Hepatocyte (in vitro differentiated cells): ENCODE measurements around the gene ARHGAP21.

ENCODE experiments used
- EZH2 ChIP-seq: fragments of 200-600 bp; sonication (generic); IDR thresholded peaks from 2 replicates; pipeline ENCODE4 v1.6.1; 2016; ENCODE audit warnings: antibody characterized with exemption, mild to moderate bottlenecking, borderline replicate concordance
- TF ChIP-seq, protein P1 (sequence below): fragments of 200-600 bp; sonication (generic); IDR thresholded peaks from 2 replicates; pipeline ENCODE4 v1.5.1; 2016; ENCODE audit warnings: antibody characterized with exemption, mild to moderate bottlenecking; ENCODE audit not compliant: poor library complexity

DNA sequence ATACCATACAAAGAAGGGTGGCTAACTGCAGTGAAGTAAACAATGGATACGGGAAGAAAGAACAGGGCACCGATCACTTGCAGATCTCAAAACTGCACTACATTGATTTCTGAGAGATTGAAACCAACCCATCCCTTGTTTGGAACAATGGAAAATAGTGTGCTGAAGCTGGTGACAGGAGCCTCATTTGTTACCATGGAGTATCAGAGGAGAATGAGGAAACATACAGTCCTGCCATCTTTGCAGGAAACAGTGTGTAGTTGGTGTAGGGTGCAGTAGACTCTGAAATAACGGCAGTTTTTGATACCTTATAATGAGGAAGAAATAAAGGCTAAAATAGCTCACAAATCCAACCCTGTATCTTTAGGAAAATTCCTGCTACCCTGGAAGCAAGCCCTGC, 118.5 kb downstream of the ARHGAP21 start:
- TF ChIP-seq, protein P1, sequence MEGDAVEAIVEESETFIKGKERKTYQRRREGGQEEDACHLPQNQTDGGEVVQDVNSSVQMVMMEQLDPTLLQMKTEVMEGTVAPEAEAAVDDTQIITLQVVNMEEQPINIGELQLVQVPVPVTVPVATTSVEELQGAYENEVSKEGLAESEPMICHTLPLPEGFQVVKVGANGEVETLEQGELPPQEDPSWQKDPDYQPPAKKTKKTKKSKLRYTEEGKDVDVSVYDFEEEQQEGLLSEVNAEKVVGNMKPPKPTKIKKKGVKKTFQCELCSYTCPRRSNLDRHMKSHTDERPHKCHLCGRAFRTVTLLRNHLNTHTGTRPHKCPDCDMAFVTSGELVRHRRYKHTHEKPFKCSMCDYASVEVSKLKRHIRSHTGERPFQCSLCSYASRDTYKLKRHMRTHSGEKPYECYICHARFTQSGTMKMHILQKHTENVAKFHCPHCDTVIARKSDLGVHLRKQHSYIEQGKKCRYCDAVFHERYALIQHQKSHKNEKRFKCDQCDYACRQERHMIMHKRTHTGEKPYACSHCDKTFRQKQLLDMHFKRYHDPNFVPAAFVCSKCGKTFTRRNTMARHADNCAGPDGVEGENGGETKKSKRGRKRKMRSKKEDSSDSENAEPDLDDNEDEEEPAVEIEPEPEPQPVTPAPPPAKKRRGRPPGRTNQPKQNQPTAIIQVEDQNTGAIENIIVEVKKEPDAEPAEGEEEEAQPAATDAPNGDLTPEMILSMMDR = no peak
- TF ChIP-seq EZH2 = no peak
